GM19043 (cell line): Measurements from ENCODE around the gene WDR54.
"Not testable (repeated sequence)": the region's sequence is repeated elsewhere in the genome, so short reads cannot be mapped to it uniquely, and the experiment has no call there.

Experiments used
- ATAC-seq: cut with Tn5 transposase; IDR thresholded peaks from one replicate; pipeline ENCODE4 v1.9.1; 2021; ENCODE audit warnings: low read depth; ENCODE audit not compliant: unreplicated experiment

WDR54 gene

DNA sequence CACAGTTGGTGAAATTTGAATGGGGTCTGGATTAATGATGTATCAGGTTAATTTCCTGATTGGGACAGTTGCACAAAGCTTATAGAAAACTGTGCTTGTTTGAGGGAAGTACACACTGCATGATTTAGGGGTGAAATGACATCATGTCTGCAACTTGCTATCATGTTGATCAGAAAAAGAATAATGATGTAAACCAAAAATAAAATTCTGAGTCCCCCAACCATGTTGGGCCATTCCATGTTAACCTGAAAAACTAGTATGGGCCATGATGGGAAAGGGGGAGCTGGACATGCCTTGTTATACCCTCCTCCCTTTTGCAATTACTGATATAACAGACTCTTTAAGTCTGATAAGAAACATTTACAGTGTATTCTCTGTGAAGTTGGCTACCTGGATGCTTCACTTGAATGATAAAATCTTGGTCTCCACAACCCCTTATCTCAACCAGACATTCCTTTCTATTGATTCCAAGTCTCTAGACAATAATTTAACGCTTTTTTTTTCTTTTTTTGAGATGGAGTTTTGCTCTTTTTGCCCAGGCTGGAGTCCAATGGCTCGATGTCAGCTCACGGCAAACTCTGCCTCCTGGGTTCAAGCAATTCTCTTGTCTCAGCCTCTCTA is 29.1 kb downstream of the WDR54 start:
- no peak for ATAC-seq

DNA sequence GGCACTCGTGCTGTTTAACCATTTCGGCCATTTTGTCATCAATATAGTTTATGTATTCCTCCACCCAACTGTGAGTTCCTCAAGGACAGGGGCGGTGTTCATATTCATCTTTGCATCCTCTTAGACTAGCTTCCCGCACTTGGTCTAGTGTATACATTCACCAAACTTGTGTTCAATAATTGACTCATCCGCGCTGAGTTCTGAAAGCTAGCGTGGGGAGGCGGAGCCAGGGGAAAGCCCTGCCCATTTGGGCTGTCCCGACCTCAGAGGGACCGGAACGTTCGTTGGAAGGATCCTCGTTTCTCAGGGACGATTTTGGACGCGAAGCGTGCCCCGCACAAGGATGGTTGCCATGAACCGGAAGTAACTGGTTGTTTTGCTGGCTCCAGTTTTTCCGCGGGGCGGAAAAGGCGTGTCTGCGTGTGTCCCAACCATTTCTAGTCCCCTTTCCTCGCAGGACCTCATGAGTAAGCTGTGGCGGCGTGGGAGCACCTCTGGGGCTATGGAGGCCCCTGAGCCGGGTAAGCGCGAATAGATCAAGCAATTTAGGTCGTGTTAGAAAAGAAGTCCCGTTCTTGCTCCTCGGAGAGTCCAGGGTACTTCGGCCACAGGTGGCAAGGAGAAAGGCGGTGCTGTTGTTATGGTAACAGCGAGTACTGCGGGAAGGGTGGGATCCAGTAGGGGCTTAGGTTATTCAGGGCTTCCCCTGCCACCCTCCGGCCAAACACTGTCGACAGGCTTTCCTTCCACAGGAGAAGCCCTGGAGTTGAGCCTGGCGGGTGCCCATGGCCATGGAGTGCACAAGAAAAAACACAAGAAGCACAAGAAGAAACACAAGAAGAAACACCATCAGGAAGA is 33.4 kb downstream of the WDR54 start, which contains the start of gene INO80B:
TSS of gene INO80B (plus strand) at position 434 of the 858 bp plus-strand sequence. CDS start at position 464, 30 bp downstream.
- ATAC-seq = peak; percentile 45

DNA sequence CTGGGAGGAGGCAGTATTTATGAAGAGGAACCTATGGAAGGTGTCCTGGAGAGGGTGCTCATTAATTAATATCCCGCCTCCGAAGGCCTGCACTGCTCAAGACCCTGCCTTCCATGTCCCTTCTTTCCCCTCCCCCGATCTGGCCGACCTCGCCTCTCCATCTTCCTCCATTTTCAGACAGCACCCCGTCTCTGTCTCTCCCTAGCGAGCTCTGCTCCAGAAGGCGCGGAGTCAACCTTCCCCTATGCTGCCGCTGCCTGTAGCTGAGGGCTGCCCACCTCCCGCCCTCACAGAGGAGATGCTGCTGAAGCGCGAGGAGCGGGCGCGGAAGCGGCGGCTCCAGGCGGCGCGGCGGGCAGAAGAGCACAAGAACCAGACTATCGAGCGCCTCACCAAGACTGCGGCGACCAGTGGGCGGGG is 35.6 kb downstream of the WDR54 start:
- no peak for ATAC-seq

DNA sequence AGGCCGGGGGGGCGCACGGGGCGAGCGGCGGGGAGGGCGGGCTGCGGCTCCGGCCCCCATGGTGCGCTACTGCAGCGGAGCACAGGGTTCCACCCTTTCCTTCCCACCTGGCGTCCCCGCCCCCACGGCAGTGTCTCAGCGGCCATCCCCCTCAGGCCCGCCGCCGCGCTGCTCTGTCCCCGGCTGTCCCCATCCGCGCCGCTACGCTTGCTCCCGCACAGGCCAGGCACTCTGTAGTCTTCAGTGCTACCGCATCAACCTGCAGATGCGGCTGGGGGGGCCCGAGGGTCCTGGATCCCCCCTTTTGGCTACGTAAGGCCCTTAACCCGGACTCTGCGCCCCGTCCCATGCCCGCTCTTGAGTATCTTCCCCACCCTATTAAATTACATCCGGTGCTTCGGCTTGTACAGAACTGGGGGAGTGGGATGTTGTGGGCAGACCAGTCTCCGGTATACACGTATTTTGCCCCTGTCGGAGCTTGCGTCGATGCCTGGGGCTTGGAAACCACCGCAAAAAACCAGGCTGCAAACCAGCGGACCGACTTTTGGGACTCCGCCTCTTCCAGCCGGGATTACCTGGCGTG is 36.1 kb downstream of the WDR54 start:
- ATAC-seq = peak; percentile 14

DNA sequence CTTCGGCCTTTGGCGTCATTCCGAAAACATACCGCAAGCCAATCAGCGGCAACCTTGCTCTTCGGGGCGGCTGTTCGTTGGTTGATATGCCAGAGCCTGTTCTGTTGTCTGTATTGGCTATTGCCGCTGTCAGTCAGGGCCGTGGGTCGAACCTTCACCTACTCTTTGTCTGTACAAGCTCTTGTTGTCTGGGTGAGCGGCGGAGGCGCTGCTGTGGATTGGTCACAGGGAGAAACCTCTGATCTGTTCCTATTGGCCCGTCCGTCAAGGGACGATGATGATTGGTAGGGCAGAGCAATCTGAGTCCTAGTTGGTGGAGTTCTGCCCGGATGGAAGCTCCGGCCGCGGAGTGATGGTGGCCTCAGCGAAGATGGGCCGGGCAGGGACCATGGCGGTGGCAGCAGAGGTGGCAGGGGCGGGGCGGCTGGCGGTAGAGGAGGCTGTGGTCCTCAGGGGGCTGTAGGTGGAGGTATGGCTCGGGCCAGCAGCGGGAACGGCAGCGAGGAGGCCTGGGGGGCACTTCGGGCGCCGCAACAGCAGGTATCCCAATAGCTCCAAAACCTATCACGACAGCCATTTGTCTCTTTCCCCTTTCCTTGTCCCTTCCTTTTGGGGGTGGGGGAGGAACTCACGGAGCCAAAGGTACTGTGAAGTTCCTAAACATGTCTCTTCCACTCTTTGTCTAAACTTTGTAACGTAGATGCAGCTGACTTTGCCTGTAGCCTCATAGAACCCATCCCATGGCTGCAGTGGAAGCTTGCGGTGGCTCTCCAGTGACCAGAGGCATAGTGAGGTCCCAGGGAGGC is 36.8 kb downstream of the WDR54 start, which contains the start of gene WBP1:
TSS of gene WBP1 (plus strand) at position 307 of the 806 bp plus-strand sequence. CDS start at position 472, 165 bp downstream.
- ATAC-seq = peak; percentile 81

DNA sequence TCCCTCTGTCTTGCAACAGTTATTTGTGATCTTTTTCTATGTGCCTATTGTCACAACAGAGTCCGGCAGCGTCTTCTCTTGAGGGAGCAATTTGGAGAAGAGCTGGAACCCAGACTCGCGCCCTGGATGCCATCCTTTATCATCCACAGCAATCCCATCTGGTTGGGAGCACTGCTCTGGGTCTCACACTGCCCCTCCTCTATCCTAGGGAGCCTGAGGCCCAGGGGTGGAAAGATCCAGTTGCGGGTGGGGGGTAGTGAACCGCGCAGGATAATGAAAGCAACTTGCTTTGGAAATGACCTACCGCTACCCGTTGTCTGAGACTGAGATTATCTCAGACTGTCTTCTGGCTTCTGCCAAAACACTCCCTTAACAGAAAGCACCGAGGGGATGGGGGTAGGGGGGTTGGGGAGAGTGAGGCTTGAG is 37.4 kb downstream of the WDR54 start:
- no peak for ATAC-seq

DNA sequence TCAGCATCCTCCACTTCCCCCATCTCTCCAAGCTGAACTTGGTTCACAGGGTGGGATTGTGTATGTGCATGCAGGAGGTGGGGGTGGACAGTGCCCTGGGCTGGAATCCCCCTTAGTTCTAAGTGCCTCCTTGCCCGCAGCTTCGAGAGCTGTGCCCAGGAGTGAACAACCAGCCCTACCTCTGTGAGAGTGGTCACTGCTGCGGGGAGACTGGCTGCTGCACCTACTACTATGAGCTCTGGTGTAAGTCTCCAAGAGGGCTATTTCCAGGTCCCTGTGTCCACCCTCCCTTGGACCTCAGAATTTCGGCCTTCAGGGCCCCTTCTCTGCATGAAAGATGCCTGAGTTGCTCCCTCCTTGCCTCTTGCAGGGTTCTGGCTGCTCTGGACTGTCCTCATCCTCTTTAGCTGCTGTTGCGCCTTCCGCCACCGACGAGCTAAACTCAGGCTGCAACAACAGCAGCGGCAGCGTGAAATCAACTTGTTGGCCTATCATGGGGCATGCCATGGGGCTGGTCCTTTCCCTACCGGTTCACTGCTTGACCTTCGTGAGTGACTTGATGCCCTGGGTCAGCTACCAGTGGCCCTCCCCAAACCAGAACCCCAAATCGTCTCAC is 38.1 kb downstream of the WDR54 start:
- ATAC-seq = not testable (repeated sequence)

DNA sequence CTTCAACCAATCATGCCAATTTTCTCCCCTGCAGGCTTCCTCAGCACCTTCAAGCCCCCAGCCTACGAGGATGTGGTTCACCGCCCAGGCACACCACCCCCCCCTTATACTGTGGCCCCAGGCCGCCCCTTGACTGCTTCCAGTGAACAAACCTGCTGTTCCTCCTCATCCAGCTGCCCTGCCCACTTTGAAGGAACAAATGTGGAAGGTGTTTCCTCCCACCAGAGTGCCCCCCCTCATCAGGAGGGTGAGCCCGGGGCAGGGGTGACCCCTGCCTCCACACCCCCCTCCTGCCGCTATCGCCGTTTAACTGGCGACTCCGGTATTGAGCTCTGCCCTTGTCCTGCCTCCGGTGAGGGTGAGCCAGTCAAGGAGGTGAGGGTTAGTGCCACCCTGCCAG is 38.7 kb downstream of the WDR54 start:
- not testable (repeated sequence) for ATAC-seq

DNA sequence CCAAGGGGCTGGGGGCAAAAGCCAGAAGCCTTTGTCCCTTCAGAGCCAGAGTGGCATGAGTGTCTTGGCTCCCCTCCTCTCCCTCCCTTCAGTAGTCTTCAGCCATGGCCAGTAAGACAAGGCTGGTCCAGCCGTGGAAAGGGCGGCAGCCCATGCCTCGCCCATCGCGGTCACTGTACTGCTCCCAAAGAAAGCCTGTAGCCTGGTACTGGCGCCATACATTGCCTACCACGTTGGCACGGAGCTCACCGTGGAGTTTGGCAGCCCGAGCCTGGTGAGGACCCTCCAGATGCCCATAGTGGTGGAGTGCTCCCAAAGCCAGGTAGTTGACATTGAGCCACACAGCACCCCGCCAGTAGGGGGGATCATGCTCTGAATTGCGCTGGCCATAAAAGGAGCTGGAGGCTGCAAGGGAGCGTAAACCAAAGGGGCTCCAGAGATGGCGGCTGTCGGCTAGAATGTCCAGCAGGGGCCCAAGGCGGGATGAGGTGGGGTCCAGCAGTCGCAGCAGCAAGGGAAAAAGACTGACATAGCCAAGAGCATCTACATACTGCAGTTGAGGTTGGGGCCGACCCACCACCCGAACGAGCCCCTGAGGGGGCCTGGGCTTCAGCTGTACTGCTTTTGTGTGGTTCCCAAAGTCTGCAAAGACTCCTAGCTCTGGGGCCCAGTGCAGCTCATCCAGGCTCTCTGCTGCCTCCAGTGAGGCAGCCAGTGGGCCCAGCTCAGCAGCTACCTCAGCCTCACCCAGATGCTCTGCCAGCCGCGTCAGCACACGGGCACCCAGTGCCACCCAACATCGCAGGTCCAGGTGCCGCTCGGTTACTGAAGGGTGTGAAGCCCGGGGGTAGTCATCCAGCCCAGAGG is 39.9 kb downstream of the WDR54 start:
- ATAC-seq = no peak

DNA sequence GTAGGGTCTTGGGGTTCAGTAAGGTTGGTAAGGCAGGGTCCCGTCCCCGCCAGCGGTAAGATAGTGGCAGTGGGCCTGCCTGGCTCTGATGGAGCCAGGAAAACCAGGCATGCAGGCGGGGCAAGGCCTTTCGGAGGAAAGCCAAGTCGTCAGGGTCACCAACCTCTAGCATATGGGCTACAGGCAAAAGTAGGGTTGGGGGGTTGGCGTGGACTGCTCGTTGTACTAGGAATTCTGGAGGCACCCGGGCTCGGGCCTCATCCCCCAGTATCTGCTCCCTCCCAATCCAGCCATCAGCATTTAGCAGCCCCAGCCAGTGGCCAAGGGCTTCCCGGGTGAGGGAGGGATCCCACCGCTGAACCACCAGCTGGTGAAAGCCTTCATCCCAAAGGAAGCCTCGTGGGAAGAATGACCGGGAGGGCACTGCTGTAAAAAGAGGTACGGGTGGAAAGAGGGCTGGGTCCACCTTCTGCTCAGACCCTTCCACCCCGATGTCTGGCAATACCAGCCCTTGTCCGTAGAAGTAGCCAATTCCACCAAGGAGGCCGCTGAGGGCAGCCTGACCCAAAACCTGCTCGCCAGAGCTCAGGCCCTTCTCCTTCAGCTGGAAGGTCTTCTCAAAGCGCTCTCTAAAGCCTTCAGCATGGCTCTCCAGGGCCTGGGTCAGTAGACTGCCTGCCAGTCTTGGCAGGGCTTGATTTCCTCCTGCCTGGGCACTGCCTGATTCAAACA is 40.7 kb downstream of the WDR54 start:
- ATAC-seq = no peak

DNA sequence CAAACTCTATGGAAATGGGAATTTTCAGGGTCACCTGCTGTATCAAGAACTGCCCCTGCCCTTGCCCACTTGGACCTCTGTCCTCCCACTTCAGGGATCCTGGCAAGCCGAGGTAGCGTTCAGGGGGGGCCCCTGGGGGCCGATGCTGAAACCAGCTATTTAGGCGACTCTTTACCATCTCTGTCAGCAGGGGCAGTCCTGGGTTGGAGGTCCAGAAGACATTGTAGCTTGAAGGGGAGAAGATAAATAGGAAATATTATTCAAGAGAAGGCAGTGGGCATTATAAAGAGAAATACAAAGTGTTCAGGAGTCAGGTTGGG is 41.2 kb downstream of the WDR54 start:
- no peak for ATAC-seq

DNA sequence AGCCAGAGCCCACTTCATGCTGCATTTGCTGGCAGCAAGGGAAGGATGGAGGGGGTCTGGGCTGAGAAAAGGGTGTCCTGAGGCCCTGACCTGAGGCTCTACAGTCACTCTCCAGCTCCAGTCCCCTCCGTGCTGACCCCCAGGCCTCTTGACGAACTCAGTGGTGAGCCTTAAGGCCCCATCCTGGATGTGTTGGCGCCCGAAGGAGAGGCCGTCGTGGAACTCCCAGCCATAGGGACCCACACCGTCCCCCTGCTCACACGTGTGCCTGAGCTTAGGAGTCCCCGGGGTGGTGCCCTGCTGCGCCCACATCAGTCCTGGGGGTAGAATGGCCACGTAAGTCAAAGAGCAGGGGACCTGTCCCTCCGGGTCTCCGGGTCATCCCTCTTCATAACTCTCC is 42.9 kb downstream of the WDR54 start:
- no peak for ATAC-seq

DNA sequence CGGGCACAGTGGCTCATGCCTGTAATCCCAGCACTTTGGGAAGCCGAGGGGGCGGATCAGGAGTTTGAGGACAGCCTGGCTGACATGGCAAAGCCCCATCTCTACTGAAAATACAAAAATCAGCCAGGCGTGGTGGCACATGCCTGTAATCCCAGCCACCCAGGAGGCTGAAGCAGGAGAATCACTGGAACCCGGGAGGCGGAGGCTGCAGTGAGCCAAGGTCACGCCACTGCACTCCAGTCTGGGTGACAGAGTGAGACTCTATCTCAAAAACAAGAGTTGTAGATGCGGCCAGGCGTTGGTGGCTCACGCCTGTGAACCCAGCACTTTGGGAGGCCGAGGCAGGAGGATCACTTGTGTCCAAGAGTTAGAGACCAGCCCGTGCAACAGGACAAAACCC is 49.2 kb downstream of the WDR54 start:
- not testable (repeated sequence) for ATAC-seq

DNA sequence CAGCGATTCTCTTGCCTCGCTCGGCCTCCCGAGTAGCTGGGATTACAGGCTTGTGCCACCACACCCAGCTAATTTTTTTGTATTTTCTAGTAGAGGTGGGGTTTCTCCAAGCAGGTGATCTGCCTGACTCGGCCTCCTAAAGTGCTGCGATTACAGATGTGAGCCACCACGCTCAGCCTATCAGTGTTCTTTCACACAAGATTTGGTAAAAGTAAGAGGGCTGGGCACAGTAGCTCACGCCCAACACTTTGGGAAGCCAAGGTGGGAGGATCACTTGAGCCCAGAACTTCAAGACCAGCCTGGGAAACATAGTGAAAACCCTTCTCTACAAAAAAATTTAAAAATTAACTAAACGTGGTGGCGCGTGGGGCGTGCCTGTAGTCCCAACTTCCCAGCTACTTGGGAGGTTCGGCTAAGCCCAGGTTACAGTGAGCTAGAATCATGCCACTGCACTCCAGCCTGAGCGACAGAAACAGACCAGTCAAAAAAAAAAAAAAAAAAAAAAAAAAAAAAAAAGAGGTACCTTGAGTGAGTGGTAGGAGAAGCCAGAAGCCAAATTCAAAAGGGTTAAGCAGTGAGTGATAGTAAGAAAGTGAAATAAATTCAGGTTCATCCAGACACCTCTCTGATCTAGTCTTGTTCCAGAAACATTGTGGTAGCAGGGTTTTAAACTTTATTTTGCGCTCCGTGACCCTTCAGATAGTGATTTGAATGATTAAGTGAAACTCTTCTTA is 50.0 kb downstream of the WDR54 start:
- no peak for ATAC-seq

DNA sequence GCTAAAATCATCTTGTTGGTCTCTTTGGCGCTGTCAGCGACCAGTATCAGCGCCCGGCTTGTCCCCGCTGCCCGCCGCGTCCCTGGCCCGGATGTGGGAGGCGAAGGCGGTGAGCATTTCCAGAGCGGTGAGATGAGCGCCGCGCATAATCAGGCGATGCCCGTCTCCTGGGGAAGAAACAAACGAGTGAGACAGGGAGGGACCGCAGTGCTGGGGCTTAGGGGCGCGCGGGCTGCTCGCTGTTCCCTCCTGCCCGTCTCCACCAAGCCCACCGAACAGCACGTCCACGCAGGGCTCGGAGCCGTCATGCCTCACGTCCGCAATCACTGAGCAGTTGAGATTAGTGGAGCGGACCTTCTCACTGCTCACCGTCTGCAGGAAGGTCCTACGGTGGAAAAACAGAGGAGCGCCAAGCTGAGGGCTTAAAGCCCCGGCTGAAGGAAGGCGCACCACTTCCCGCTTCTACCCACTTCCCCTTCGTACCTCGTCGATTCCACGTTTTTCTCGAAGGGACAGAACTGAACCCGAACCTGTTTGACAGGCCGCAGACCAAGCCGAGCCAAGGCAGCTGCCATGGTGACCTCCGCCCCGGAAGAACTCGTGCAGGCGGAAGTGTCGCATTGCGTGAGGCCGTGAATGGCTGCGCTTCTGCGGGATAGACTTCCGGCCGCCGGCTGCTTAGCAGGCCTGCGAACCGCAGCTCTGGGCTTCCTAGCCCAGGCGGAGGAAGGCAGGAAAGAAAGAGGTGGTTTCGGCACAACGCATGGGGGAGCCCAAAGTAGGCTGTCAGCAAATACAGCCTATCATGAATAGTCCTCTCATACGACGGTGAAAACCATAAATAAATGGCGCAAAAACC is 50.8 kb downstream of the WDR54 start, which contains the start of gene MRPL53:
TSS of gene MRPL53 (minus strand) at position 595 of the 859 bp plus-strand sequence. CDS start at position 575, 20 bp downstream.
- peak; percentile 88 for ATAC-seq

DNA sequence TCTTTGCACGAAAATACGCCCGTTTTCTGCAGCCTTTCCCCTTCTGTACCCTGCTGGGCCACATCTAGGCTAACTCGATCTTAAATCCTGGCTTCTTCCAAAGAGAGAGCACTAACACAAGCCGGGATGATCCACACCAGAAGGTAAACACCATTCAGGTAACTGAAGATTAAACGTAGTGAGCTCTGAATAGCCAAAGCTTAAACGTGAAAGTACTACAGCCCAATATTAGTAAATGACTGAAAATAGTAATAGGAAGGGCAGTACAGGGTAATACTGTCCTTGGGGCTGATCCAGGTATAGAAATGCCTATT is 51.4 kb downstream of the WDR54 start:
- ATAC-seq = no peak

DNA sequence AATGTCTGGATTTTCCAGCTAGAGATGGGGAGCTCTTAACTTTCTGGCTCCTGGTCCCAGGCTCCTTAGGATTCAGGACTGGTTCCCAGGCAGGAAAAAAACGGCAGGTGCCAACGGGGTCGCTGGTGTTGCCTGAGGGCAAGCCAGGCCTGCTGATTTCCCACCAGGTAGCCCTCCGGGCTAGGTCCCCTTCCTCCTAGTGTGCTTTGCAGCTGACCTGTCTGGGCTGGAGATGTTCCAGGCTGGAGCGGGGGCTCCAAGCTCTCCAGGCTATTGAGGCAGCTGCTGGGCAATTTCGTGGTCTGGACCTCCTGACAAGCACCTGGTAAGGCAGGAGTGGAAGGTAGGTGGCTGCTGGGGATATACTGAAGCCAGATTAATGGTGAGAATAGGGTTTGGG is 53.0 kb downstream of the WDR54 start:
- ATAC-seq = no peak
